ENCODE results near the gene FBXO44. TPM values are rescaled to one million over a fixed set of nuclear protein-coding genes. Genes with fewer than 3 reads are reported as not detected.

The FBXO44 gene
- total RNA-seq, 1 experiment from 2014 or later, result 34.9 TPM

GRCh38 chr1:11680270-11681070, 25.8 kb downstream of the FBXO44 start (continued):
- TF ChIP-seq ZSCAN18 (CRISPR knock-in tag; IDR thresholded peaks at IDR 0.05) (no peak), NFE2L1 (CRISPR knock-in tag; IDR thresholded peaks at IDR 0.05) (no peak), ATF1 (CRISPR knock-in tag; IDR thresholded peaks at IDR 0.05) (no peak), MLX (CRISPR knock-in tag; IDR thresholded peaks at IDR 0.05) (no peak), RORB (CRISPR knock-in tag; IDR thresholded peaks at IDR 0.05) (no peak), ATF3 (CRISPR knock-in tag; conservative IDR thresholded peaks at IDR 0.05) (no peak), E2F1 (CRISPR knock-in tag; IDR thresholded peaks at IDR 0.05) (no peak), ZNF671 (CRISPR knock-in tag; IDR thresholded peaks at IDR 0.05) (no peak), IRF2 (CRISPR knock-in tag; IDR thresholded peaks at IDR 0.05; ENCODE audit: borderline replicate concordance, low read depth) (no peak), FOXP4 (CRISPR knock-in tag; IDR thresholded peaks at IDR 0.05) (peak; percentile 62; the same call in 1 of the 2 replicates), JUN (CRISPR knock-in tag; IDR thresholded peaks at IDR 0.05) (no peak), ZNF396 (CRISPR knock-in tag; IDR thresholded peaks at IDR 0.05; ENCODE audit: borderline replicate concordance) (no peak), USF1 (CRISPR knock-in tag; IDR thresholded peaks at IDR 0.05) (peak; percentile 14; the same call in 1 of the 2 replicates), KAT7 (CRISPR knock-in tag; IDR thresholded peaks at IDR 0.05; ENCODE audit: borderline replicate concordance) (no peak), ZNF281 (CRISPR knock-in tag; IDR thresholded peaks at IDR 0.05) (peak; percentile 29; the same call in 1 of the 2 replicates), ZNF121 (CRISPR knock-in tag; IDR thresholded peaks at IDR 0.05) (no peak), JAZF1 (CRISPR knock-in tag; IDR thresholded peaks at IDR 0.05) (no peak), ZNF138 (CRISPR knock-in tag; conservative IDR thresholded peaks at IDR 0.05) (0 out of 2 replicates have a peak, but pooled peaks have one; percentile 76), ZNF512 (CRISPR knock-in tag; IDR thresholded peaks at IDR 0.05; ENCODE audit: borderline replicate concordance) (no peak), CREB1 (CRISPR knock-in tag; IDR thresholded peaks at IDR 0.05) (no peak), NFYB (CRISPR knock-in tag; conservative IDR thresholded peaks at IDR 0.05; ENCODE audit: low read depth) (0 out of 2 replicates have a peak, but pooled peaks have one; percentile 17), TCF7 (CRISPR knock-in tag; IDR thresholded peaks at IDR 0.05; ENCODE audit: low read depth) (no peak)

Measured in WTC11 (cell line).